Immature natural killer cell (primary cell): ENCODE data around the gene SS18L1. TPM values are rescaled to one million over a fixed set of nuclear protein-coding genes. Genes with fewer than 3 reads are reported as not detected.
A peak's percentile ranks its signal among the peaks of the same experiment; 100 is the strongest.

ENCODE experiments used
- DNase-seq, 3 donors: peaks; one replicate each; pipeline ENCODE4 v3.0.0; 2022; ENCODE audit warnings: mixed read lengths in 1 of 3
- H3K27ac Mint-ChIP-seq, 6 donors: one replicate each; pipeline ENCODE4 v1.8.0; 2020; ENCODE audit warnings: mixed read lengths in 6 of 6, mild to moderate bottlenecking in 5 of 6, inconsistent platforms in 4 of 6, moderate library complexity in 3 of 6
- H3K27me3 Mint-ChIP-seq, 3 donors: one replicate each; pipeline ENCODE4 v1.8.0; 2020 to 2021; ENCODE audit warnings: low read depth in 3 of 3, mild to moderate bottlenecking in 3 of 3, mixed read lengths in 3 of 3, moderate library complexity in 3 of 3, inconsistent platforms in 1 of 3
- H3K36me3 Mint-ChIP-seq, 3 donors: one replicate each; pipeline ENCODE4 v1.8.0; 2020; ENCODE audit warnings: mixed read lengths in 3 of 3, inconsistent platforms in 2 of 3, mild to moderate bottlenecking in 2 of 3
- H3K4me1 Mint-ChIP-seq, 2 donors: one replicate each; pipeline ENCODE4 v1.8.0; 2020; ENCODE audit warnings: inconsistent platforms in 2 of 2, mild to moderate bottlenecking in 2 of 2, mixed read lengths in 2 of 2, moderate library complexity in 1 of 2
- H3K4me3 Mint-ChIP-seq, 5 donors: one replicate each; pipeline ENCODE4 v1.8.0; 2020; ENCODE audit warnings: mild to moderate bottlenecking in 5 of 5, mixed read lengths in 5 of 5, inconsistent platforms in 3 of 5, moderate library complexity in 3 of 5
- H3K9me3 Mint-ChIP-seq, 6 donors: one replicate each; pipeline ENCODE4 v1.8.0; 2020; ENCODE audit warnings: mild to moderate bottlenecking in 6 of 6, mixed read lengths in 6 of 6, inconsistent platforms in 4 of 6, moderate library complexity in 3 of 6
- polyA plus RNA-seq, 3 donors: library from polyadenylated mRNA; unstranded; fragments of 300-500 nt; fragmentation: Illumina TruSeq; gene quantifications; one replicate each; pipeline ENCODE4 v1.2.3, GENCODE V29; 2021

The SS18L1 gene, protein sequence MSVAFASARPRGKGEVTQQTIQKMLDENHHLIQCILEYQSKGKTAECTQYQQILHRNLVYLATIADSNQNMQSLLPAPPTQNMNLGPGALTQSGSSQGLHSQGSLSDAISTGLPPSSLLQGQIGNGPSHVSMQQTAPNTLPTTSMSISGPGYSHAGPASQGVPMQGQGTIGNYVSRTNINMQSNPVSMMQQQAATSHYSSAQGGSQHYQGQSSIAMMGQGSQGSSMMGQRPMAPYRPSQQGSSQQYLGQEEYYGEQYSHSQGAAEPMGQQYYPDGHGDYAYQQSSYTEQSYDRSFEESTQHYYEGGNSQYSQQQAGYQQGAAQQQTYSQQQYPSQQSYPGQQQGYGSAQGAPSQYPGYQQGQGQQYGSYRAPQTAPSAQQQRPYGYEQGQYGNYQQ
- polyA plus RNA-seq = under 1 TPM in 2 of 3 donors, not detected in 1; 0.39 to 0.68 TPM

GRCh38 chr20:62143081-62143956, at the start of gene SS18L1, which contains the start of gene PSMA7:
TSS of gene SS18L1 (plus strand) at chr20:62143769. CDS start at chr20:62143821, 52 bp downstream.
TSS of gene PSMA7 (minus strand) at chr20:62143394. CDS start at chr20:62143303, 91 bp downstream.
- Mint-ChIP-seq H3K36me3 (peaks cover under 1 to 12% (median under 1%) of the 10 kb centered on the region in 3 donors), H3K9me3 (no peaks in the 10 kb centered on the region), H3K27me3 (peaks cover 9 to 22% (median 14%) of the 10 kb centered on the region in 3 donors), H3K27ac (peak within 1 kb of the TSS; percentile 90 to 96 (median 92)), H3K4me1 (peaks cover 41 to 49% of the 10 kb centered on the region in 2 donors), H3K4me3 (peak within 1 kb of the TSS; percentile 89 to 94 (median 92))
- peak; percentile 85 to 90 (median 89) for DNase-seq

GRCh38 chr20:62096421-62097380, 46.9 kb upstream of the SS18L1 start:
- H3K27ac Mint-ChIP-seq = no peak overlapping the region

GRCh38 chr20:62097881-62098407, 45.6 kb upstream of the SS18L1 start:
- no peak overlapping the region for H3K4me3 Mint-ChIP-seq

More at GRCh38 chr20:62096421-62097380, 46.9 kb upstream of the SS18L1 start:
- peaks cover 2 to 8% (median 7%) of the 10 kb centered on the region in 3 donors for H3K27me3 Mint-ChIP-seq
- no peaks in the 10 kb centered on the region for H3K4me1 Mint-ChIP-seq
- H3K36me3 Mint-ChIP-seq = peaks cover 0 to 4% (median 0%) of the 10 kb centered on the region in 3 donors
- no peak for DNase-seq
- H3K9me3 Mint-ChIP-seq = peaks cover 4 to 11% (median 8%) of the 10 kb centered on the region in 6 donors
- H3K4me3 Mint-ChIP-seq = no peak overlapping the region

DNA sequence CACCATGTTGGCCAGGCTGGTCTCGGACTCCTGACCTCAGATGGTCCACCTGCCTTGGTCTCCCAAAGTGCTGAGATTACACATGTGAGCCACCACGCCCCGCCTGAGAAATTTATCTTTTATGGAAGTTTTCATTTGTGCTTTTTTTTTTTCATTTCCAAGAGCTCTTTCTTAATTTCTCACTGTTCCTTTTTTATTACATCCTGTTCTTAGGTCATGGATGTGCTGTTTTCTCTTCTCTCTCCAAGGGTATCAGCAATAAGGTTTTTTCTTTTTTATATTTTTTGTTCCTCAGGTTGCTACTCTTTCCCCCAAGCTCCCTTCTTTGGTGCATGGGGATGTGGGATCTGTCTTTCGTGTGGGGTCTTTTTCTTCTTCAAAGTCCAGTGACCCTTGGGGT, 42.5 kb upstream of the SS18L1 start:
- H3K9me3 Mint-ChIP-seq = peaks cover 16 to 24% (median 18%) of the 10 kb centered on the region in 6 donors
- peaks cover 0 to 7% (median 5%) of the 10 kb centered on the region in 3 donors for H3K36me3 Mint-ChIP-seq
- peak overlapping the region in 1 of 6 donors; percentile 6 for H3K27ac Mint-ChIP-seq
- DNase-seq = no peak
- peaks cover 4 to 13% (median 5%) of the 10 kb centered on the region in 3 donors for H3K27me3 Mint-ChIP-seq
- no peak overlapping the region for H3K4me3 Mint-ChIP-seq
- no peaks in the 10 kb centered on the region for H3K4me1 Mint-ChIP-seq

More at GRCh38 chr20:62097881-62098407, 45.6 kb upstream of the SS18L1 start:
- H3K9me3 Mint-ChIP-seq = peaks cover 5 to 11% (median 7%) of the 10 kb centered on the region in 6 donors
- H3K36me3 Mint-ChIP-seq = no peaks in the 10 kb centered on the region
- no peak overlapping the region for H3K27ac Mint-ChIP-seq
- no peaks in the 10 kb centered on the region for H3K4me1 Mint-ChIP-seq
- peaks cover 2 to 12% (median 5%) of the 10 kb centered on the region in 3 donors for H3K27me3 Mint-ChIP-seq
- DNase-seq = no peak

GRCh38 chr20:62103508-62104233, 39.9 kb upstream of the SS18L1 start:
- Mint-ChIP-seq H3K27me3 (peaks cover 5 to 10% (median 6%) of the 10 kb centered on the region in 3 donors), H3K36me3 (peaks cover 0 to 17% (median 11%) of the 10 kb centered on the region in 3 donors), H3K4me3 (no peak overlapping the region), H3K27ac (no peak overlapping the region), H3K9me3 (peaks cover 30 to 47% (median 41%) of the 10 kb centered on the region in 6 donors), H3K4me1 (no peaks in the 10 kb centered on the region)
- no peak for DNase-seq

- H3K4me3 Mint-ChIP-seq = no peak overlapping the region
- peaks cover 3 to 10% (median 5%) of the 10 kb centered on the region in 3 donors for H3K27me3 Mint-ChIP-seq
- no peak overlapping the region for H3K27ac Mint-ChIP-seq
- H3K4me1 Mint-ChIP-seq = no peaks in the 10 kb centered on the region
- peaks cover 36 to 53% (median 47%) of the 10 kb centered on the region in 6 donors for H3K9me3 Mint-ChIP-seq
- no peak for DNase-seq
- H3K36me3 Mint-ChIP-seq = peaks cover 5 to 24% (median 16%) of the 10 kb centered on the region in 3 donors
These were observed 39.3 kb upstream of the SS18L1 start for GRCh38 chr20:62104234-62104789.

- H3K36me3 Mint-ChIP-seq = peaks cover 5 to 26% (median 17%) of the 10 kb centered on the region in 3 donors
- H3K4me1 Mint-ChIP-seq = no peaks in the 10 kb centered on the region
- no peak overlapping the region for H3K27ac Mint-ChIP-seq
- peaks cover 35 to 59% (median 52%) of the 10 kb centered on the region in 6 donors for H3K9me3 Mint-ChIP-seq
- H3K27me3 Mint-ChIP-seq = peaks cover 3 to 10% (median 5%) of the 10 kb centered on the region in 3 donors
- DNase-seq = no peak
- H3K4me3 Mint-ChIP-seq = no peak overlapping the region
These were observed 38.7 kb upstream of the SS18L1 start for GRCh38 chr20:62104791-62105345.

DNA sequence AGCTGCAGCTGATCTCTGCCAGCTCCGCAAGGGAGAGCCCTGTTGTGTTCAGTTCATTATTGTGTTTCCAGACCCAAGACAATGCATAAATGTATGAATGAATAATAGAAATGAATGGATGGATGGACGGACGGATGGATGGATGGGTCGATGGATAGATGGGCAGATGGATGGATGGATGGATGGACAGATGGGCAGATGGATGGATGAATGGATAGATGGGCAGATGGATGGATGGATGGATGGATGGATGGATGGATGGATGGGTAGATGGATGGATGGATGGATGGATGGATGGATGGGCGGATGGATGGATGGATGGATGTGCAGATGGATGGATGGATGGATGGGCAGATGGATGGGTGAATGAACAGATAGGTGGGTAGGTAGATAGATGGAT, 38.0 kb upstream of the SS18L1 start:
- Mint-ChIP-seq H3K4me1 (no peaks in the 10 kb centered on the region), H3K36me3 (peaks cover 5 to 26% (median 22%) of the 10 kb centered on the region in 3 donors), H3K27me3 (peaks cover 3 to 10% (median 5%) of the 10 kb centered on the region in 3 donors), H3K9me3 (peaks cover 41 to 62% (median 57%) of the 10 kb centered on the region in 6 donors), H3K27ac (no peak overlapping the region), H3K4me3 (no peak overlapping the region)
- no peak for DNase-seq

GRCh38 chr20:62111148-62111547, 32.4 kb upstream of the SS18L1 start:
- DNase-seq = no peak
- H3K9me3 Mint-ChIP-seq = peaks cover 44 to 67% (median 60%) of the 10 kb centered on the region in 6 donors
- no peaks in the 10 kb centered on the region for H3K4me1 Mint-ChIP-seq
- H3K36me3 Mint-ChIP-seq = peaks cover 5 to 19% (median 16%) of the 10 kb centered on the region in 3 donors
- H3K4me3 Mint-ChIP-seq = no peak overlapping the region
- H3K27me3 Mint-ChIP-seq = peaks cover 4 to 18% (median 10%) of the 10 kb centered on the region in 3 donors
- H3K27ac Mint-ChIP-seq = peak overlapping the region in 2 of 6 donors; percentile 45 to 46

DNA sequence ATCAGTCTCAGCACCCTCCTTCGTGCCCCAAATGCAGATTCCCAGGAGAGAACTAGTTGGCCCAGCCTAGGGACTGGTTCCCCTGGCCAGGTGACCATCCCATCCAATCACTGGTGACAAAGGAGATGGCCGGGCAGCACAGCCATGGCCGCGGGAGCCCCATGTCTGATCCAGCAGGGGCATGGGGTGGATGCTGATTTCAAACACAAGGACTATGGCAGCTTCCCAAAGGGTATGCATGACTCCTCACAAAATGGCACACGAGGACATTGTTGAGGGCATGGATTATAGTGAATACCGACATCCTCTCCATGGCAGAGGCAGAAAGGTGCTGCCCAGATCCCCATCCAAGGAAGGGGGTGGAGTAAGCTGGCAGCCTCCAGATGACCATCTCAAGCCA, 31.2 kb upstream of the SS18L1 start:
- Mint-ChIP-seq H3K27me3 (peaks cover 8 to 22% (median 10%) of the 10 kb centered on the region in 3 donors), H3K9me3 (peaks cover 38 to 58% (median 51%) of the 10 kb centered on the region in 6 donors), H3K27ac (no peak overlapping the region), H3K4me3 (no peak overlapping the region), H3K4me1 (peaks cover 4 to 6% of the 10 kb centered on the region in 2 donors), H3K36me3 (peaks cover 5 to 16% (median 15%) of the 10 kb centered on the region in 3 donors)
- no peak for DNase-seq

- Mint-ChIP-seq H3K27ac (peak overlapping the region in 3 of 6 donors; percentile 34 to 71 (median 56)), H3K9me3 (peaks cover 23 to 33% (median 26%) of the 10 kb centered on the region in 6 donors), H3K36me3 (peaks cover 0 to 5% (median 0%) of the 10 kb centered on the region in 3 donors), H3K4me1 (peaks cover 21 to 25% of the 10 kb centered on the region in 2 donors), H3K4me3 (no peak overlapping the region), H3K27me3 (peaks cover 13 to 30% (median 15%) of the 10 kb centered on the region in 3 donors)
- no peak for DNase-seq
These were observed 28.7 kb upstream of the SS18L1 start for GRCh38 chr20:62114894-62115293.
